IMR-90 (cell line): ENCODE results near the gene FAM133A. TPM values are rescaled to one million over a fixed set of nuclear protein-coding genes. Genes with fewer than 3 reads are reported as not detected.

Experiments
- ATAC-seq: fragments of 200-7000 bp; cut with Tn5 transposase; 2 replicates; pipeline ENCODE4 v1.9.1; 2020; ENCODE audit warnings: low read depth, mild to moderate bottlenecking, moderate library complexity
- BruUV-seq: library from RNA; stranded (reverse); fragments of 400-500 nt; replicated peaks from 2 replicates; lab custom pipeline; 2021; lab: Mats Ljungman, UMichigan
- CTCF ChIA-PET: fragments of 300-600 bp; formaldehyde crosslinking; extraction: SDS; loops from one replicate; lab custom pipeline; 2021; ENCODE audit warnings: antibody characterized with exemption; lab: Yijun Ruan, JAX
- POLR2A ChIA-PET: fragments of 300-600 bp; sonication (Branson Sonifier 250); formaldehyde crosslinking; loops from one replicate; lab custom pipeline; 2022; ENCODE audit warnings: antibody characterized with exemption; ENCODE audit not compliant: unreplicated experiment; lab: Charles Lee
- DNase-seq: peaks from one replicate; pipeline ENCODE4 v3.0.0; 2013
- H2AFZ ChIP-seq: replicated peaks from 2 replicates; pipeline ENCODE3; 2013; ENCODE audit warnings: low read length, mild to moderate bottlenecking; ENCODE audit not compliant: poor library complexity
- H2AK5ac ChIP-seq: 2 replicates; pipeline ENCODE4 v1.6.1; 2013; ENCODE audit warnings: low read depth, low read length, inconsistent platforms
- H2AK9ac ChIP-seq: replicated peaks from 2 replicates; pipeline ENCODE3; 2013; ENCODE audit warnings: mild to moderate bottlenecking, low read depth, low read length, moderate library complexity; ENCODE audit not compliant: poor library complexity
- H2BK120ac ChIP-seq: 2 replicates; pipeline ENCODE4 v1.6.1; 2013; ENCODE audit warnings: low read depth, low read length, inconsistent platforms
- H2BK15ac ChIP-seq: 3 replicates; pipeline ENCODE4 v1.6.1; 2013; ENCODE audit warnings: low read depth, low read length, inconsistent platforms
- H2BK20ac ChIP-seq: 2 replicates; pipeline ENCODE4 v1.6.1; 2013; ENCODE audit warnings: low read depth, mild to moderate bottlenecking, inconsistent platforms, low read length, moderate library complexity
- H2BK5ac ChIP-seq: 2 replicates; pipeline ENCODE4 v1.6.1; 2013; ENCODE audit warnings: mild to moderate bottlenecking, low read depth, low read length, inconsistent platforms; ENCODE audit not compliant: poor library complexity, severe bottlenecking
- H3K14ac ChIP-seq: replicated peaks from 2 replicates; pipeline ENCODE4 v1.6.1; 2013; ENCODE audit warnings: low read depth, low read length, inconsistent platforms
- H3K18ac ChIP-seq: 2 replicates; pipeline ENCODE4 v1.6.1; 2013; ENCODE audit warnings: low read depth, low read length, control low read depth
- H3K23ac ChIP-seq: 2 replicates; pipeline ENCODE4 v1.6.1; 2013; ENCODE audit warnings: low read depth, low read length, inconsistent platforms
- H3K27ac ChIP-seq: 2 replicates; pipeline ENCODE4 v1.5.1; 2013; ENCODE audit warnings: mild to moderate bottlenecking, control low read depth, low read length; ENCODE audit not compliant: insufficient read depth
- H3K27me3 ChIP-seq: 2 replicates; pipeline ENCODE4 v1.6.1; 2013; ENCODE audit warnings: low read length; ENCODE audit not compliant: control insufficient read depth, insufficient read depth
- H3K36me3 ChIP-seq: 2 replicates; pipeline ENCODE4 v1.6.1; 2013; ENCODE audit warnings: low read length, mixed read lengths; ENCODE audit not compliant: control insufficient read depth, insufficient read depth
- H3K4ac ChIP-seq: 2 replicates; pipeline ENCODE4 v1.6.1; 2013; ENCODE audit warnings: low read depth, low read length, inconsistent platforms
- H3K4me1 ChIP-seq: 2 replicates; pipeline ENCODE4 v1.6.1; 2013; ENCODE audit warnings: low read length, mixed read lengths; ENCODE audit not compliant: control insufficient read depth, insufficient read depth
- H3K4me2 ChIP-seq: 2 replicates; pipeline ENCODE4 v1.6.1; 2013; ENCODE audit warnings: low read depth, mild to moderate bottlenecking, control low read depth, low read length, moderate library complexity
- H3K4me3 ChIP-seq: 2 replicates; pipeline ENCODE4 v1.5.1; 2013; ENCODE audit warnings: low read depth, mild to moderate bottlenecking, control low read depth, low read length, moderate library complexity; ENCODE audit not compliant: insufficient read depth
- H3K56ac ChIP-seq: 2 replicates; pipeline ENCODE4 v1.6.1; 2013; ENCODE audit warnings: low read length, inconsistent platforms; ENCODE audit not compliant: insufficient read depth; ENCODE audit errors: extremely low read depth
- H3K79me1 ChIP-seq, 2 experiments: 2 replicates each; pipeline ENCODE4 v1.6.1; 2013; ENCODE audit warnings: low read length in 2 of 2, inconsistent platforms in 1 of 2, low read depth in 1 of 2
- H3K9ac ChIP-seq: 2 replicates; pipeline ENCODE4 v1.6.1; 2013; ENCODE audit warnings: low read depth, low read length, control low read depth
- H3K9me1 ChIP-seq: 2 replicates; pipeline ENCODE4 v1.6.1; 2013; ENCODE audit warnings: low read length, inconsistent platforms; ENCODE audit not compliant: insufficient read depth
- H3K9me3 ChIP-seq: 2 replicates; pipeline ENCODE4 v1.6.1; 2013; ENCODE audit warnings: low read length; ENCODE audit not compliant: control insufficient read depth, insufficient read depth
- H4K20me1 ChIP-seq: 2 replicates; pipeline ENCODE4 v1.6.1; 2013; ENCODE audit warnings: low read length, inconsistent platforms; ENCODE audit not compliant: insufficient read depth
- H4K5ac ChIP-seq: 2 replicates; pipeline ENCODE4 v1.6.1; 2013; ENCODE audit warnings: mild to moderate bottlenecking, low read depth, low read length, control low read depth
- H4K8ac ChIP-seq, 2 experiments: 2 replicates each; pipeline ENCODE4 v1.6.1; 2013; ENCODE audit warnings: low read depth in 2 of 2, low read length in 2 of 2, control low read depth in 1 of 2, inconsistent platforms in 1 of 2
- H4K91ac ChIP-seq: 2 replicates; pipeline ENCODE4 v1.6.1; 2013; ENCODE audit warnings: low read depth, low read length, inconsistent platforms; ENCODE audit not compliant: insufficient read depth
- BHLHE40 ChIP-seq: fragments of 150-350 bp; IDR thresholded peaks from 2 replicates; pipeline ENCODE4 v1.6.1; 2016; ENCODE audit warnings: mild to moderate bottlenecking, low read depth, low read length
- CEBPB ChIP-seq: IDR thresholded peaks from 2 replicates; pipeline ENCODE4 v1.6.1; 2012; ENCODE audit warnings: low read depth, low read length, improper control_type of control experiment
- CHD1 ChIP-seq: IDR thresholded peaks from 2 replicates; pipeline ENCODE4 v1.6.1; 2012; ENCODE audit warnings: low read depth, low read length, improper control_type of control experiment
- FOS ChIP-seq: fragments of 150-350 bp; IDR thresholded peaks from 2 replicates; pipeline ENCODE4 v1.6.1; 2016; ENCODE audit warnings: low read depth, low read length
- MAFK ChIP-seq: IDR thresholded peaks from 2 replicates; pipeline ENCODE4 v1.6.1; 2012; ENCODE audit warnings: low read depth, low read length, improper control_type of control experiment
- MAZ ChIP-seq: IDR thresholded peaks from 2 replicates; pipeline ENCODE4 v1.6.1; 2012; ENCODE audit warnings: low read depth, mild to moderate bottlenecking, low read length, improper control_type of control experiment, moderate library complexity, borderline replicate concordance
- MXI1 ChIP-seq: IDR thresholded peaks from 2 replicates; pipeline ENCODE4 v1.6.1; 2012; ENCODE audit warnings: low read depth, mild to moderate bottlenecking, low read length, moderate library complexity, borderline replicate concordance
- NFE2L2 ChIP-seq: fragments of 150-350 bp; IDR thresholded peaks from 2 replicates; pipeline ENCODE4 v1.6.1; 2016; ENCODE audit warnings: low read depth, mild to moderate bottlenecking, low read length
- POLR2A ChIP-seq: IDR thresholded peaks from 2 replicates; pipeline ENCODE4 v1.6.1; 2012; ENCODE audit warnings: mild to moderate bottlenecking, low read depth, low read length
- RAD21 ChIP-seq: IDR thresholded peaks from 2 replicates; pipeline ENCODE4 v1.6.1; 2012; ENCODE audit warnings: low read length, improper control_type of control experiment
- RCOR1 ChIP-seq: IDR thresholded peaks from 2 replicates; pipeline ENCODE4 v1.6.1; 2012; ENCODE audit warnings: mild to moderate bottlenecking, low read length, improper control_type of control experiment; ENCODE audit not compliant: insufficient replicate concordance
- RFX5 ChIP-seq: IDR thresholded peaks from 2 replicates; pipeline ENCODE4 v1.8.0; 2012; ENCODE audit warnings: low read depth, mild to moderate bottlenecking, low read length, moderate library complexity
- SMC3 ChIP-seq: fragments of 150-350 bp; IDR thresholded peaks from 2 replicates; pipeline ENCODE4 v1.6.1; 2016; ENCODE audit warnings: low read depth, mild to moderate bottlenecking, antibody characterized with exemption, low read length, moderate library complexity
- WGBS, 2 experiments: methylation state at CpG; one replicate each; pipeline versions ENCODE4 v1.1.5 to v1.1.7; 2013; ENCODE audit warnings: missing lambda C conversion rate in 2 of 2; ENCODE audit not compliant: insufficient read length in 1 of 2; ENCODE audit errors: extremely low coverage in 2 of 2; 5-methylcytosine and 5-hydroxymethylcytosine counted together
- dilution Hi-C: fragments of 300-500 bp; cut with HindIII; formaldehyde crosslinking; loops from one replicate; pipeline ENCODE4 v1.14.3; 2018; ENCODE audit warnings: low sequenced_read_pairs; ENCODE audit not compliant: unreplicated experiment
- in situ Hi-C: fragments of 300-500 bp; cut with MboI; formaldehyde crosslinking; loops from 3 replicates; pipeline ENCODE4 v1.14.3; 2019; ENCODE audit warnings: low sequenced_read_pairs, inconsistent platforms, mixed read lengths
- intact Hi-C: fragments of 100-400 bp; cut with micrococcal nuclease; formaldehyde crosslinking; loops from 2 replicates; pipeline ENCODE4 v1.10.0; 2022
- polyA plus RNA-seq, 3 experiments: library from polyadenylated mRNA; depleted of rRNA; stranded (reverse); fragments of >200 nt; gene quantifications; 2 replicates each; pipeline ENCODE4 v1.2.3, GENCODE V29; 2012; ENCODE audit warnings: low replicate concordance in 1 of 3
- total RNA-seq: library from RNA; depleted of rRNA; stranded (reverse); fragments of >200 nt; gene quantifications from 2 replicates; pipeline ENCODE4 v1.2.3, GENCODE V29; 2012
- TF ChIP-seq, protein P1 (sequence below): conservative IDR thresholded peaks from 2 replicates; pipeline ENCODE4 v1.5.1; 2012; ENCODE audit warnings: mild to moderate bottlenecking, low read depth, low read length, improper control_type of control experiment
- TF ChIP-seq, protein P2 (sequence below): fragments of 150-350 bp; IDR thresholded peaks from 2 replicates; pipeline ENCODE4 v1.6.1; 2016; ENCODE audit warnings: low read depth, mild to moderate bottlenecking, low read length, moderate library complexity, borderline replicate concordance
- TF ChIP-seq, protein P3 (sequence below): fragments of 150-350 bp; IDR thresholded peaks from 2 replicates; pipeline ENCODE4 v1.6.1; 2017; ENCODE audit warnings: mild to moderate bottlenecking, antibody characterized with exemption, low read length, low read depth

FAM133A gene
- total and polyA plus RNA-seq, 2 of the 4 experiments (the other 2 are of a cell fraction): under 0.01 TPM; not detected in 1

DNA sequence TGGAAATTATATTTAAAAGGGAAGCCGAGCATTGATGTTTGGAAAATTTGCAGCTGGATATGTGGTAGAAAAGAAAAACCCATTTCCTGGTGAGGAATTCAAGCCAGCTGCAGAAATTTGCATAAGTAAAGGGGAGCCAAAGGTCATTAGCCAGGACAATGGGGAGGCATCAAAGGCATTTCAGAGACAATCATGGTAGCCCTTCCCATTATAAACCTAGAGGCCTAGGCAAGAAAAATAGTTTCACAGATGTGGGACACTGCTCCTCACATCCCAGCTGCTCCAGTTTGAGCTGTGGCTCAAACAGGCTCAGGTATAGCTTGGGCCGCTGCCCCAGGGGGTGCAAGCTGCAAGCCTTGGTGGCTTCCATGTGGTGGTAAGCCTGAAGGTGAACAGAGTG is 36.4 kb upstream of the FAM133A start:
- Histone ChIP-seq H2AFZ (no peak overlapping the region), H2BK120ac (no peak overlapping the region), H3K14ac (no peak overlapping the region), H2BK15ac (no peak overlapping the region), H3K27ac (no peak overlapping the region), H3K4me2 (no peak overlapping the region), H3K56ac (no peak overlapping the region), H4K20me1 (no peaks in the 10 kb centered on the region), H3K9me3 (no peaks in the 10 kb centered on the region), H3K9me1 (no peaks in the 10 kb centered on the region), H2AK9ac (no peak overlapping the region), H3K23ac (no peak overlapping the region), H2AK5ac (no peak overlapping the region), H3K79me1 (no peaks in the 10 kb centered on the region), H3K4me1 (no peaks in the 10 kb centered on the region), H4K91ac (no peak overlapping the region), H2BK20ac (no peak overlapping the region), H3K36me3 (no peaks in the 10 kb centered on the region), H3K4me3 (no peak overlapping the region), H3K9ac (no peak overlapping the region), H3K27me3 (no peaks in the 10 kb centered on the region), H2BK5ac (no peak overlapping the region), H3K4ac (no peak overlapping the region), H4K5ac (no peak overlapping the region), H4K8ac (no peak overlapping the region), H3K18ac (no peak overlapping the region)
- ChIA-PET POLR2A (no interaction called here), CTCF (no interaction called here)
- TF ChIP-seq CHD1 (no peak), MAFK (no peak), MXI1 (no peak), FOS (no peak), CEBPB (no peak), RAD21 (no peak), NFE2L2 (no peak), BHLHE40 (no peak), SMC3 (no peak), RCOR1 (no peak), RFX5 (no peak), MAZ (no peak), POLR2A (no peak)
- TF ChIP-seq, protein P1, sequence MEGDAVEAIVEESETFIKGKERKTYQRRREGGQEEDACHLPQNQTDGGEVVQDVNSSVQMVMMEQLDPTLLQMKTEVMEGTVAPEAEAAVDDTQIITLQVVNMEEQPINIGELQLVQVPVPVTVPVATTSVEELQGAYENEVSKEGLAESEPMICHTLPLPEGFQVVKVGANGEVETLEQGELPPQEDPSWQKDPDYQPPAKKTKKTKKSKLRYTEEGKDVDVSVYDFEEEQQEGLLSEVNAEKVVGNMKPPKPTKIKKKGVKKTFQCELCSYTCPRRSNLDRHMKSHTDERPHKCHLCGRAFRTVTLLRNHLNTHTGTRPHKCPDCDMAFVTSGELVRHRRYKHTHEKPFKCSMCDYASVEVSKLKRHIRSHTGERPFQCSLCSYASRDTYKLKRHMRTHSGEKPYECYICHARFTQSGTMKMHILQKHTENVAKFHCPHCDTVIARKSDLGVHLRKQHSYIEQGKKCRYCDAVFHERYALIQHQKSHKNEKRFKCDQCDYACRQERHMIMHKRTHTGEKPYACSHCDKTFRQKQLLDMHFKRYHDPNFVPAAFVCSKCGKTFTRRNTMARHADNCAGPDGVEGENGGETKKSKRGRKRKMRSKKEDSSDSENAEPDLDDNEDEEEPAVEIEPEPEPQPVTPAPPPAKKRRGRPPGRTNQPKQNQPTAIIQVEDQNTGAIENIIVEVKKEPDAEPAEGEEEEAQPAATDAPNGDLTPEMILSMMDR: no peak
- TF ChIP-seq, protein P2, sequence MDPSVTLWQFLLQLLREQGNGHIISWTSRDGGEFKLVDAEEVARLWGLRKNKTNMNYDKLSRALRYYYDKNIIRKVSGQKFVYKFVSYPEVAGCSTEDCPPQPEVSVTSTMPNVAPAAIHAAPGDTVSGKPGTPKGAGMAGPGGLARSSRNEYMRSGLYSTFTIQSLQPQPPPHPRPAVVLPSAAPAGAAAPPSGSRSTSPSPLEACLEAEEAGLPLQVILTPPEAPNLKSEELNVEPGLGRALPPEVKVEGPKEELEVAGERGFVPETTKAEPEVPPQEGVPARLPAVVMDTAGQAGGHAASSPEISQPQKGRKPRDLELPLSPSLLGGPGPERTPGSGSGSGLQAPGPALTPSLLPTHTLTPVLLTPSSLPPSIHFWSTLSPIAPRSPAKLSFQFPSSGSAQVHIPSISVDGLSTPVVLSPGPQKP: no peak
- TF ChIP-seq, protein P3, sequence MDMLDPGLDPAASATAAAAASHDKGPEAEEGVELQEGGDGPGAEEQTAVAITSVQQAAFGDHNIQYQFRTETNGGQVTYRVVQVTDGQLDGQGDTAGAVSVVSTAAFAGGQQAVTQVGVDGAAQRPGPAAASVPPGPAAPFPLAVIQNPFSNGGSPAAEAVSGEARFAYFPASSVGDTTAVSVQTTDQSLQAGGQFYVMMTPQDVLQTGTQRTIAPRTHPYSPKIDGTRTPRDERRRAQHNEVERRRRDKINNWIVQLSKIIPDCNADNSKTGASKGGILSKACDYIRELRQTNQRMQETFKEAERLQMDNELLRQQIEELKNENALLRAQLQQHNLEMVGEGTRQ: no peak
- BruUV-seq: no TSS peak
- dilution Hi-C loops: no loop called here
- WGBS, 2 experiments: no CpG with 5 or more reads among the region's 2 CpGs
- intact Hi-C loops: no loop called here
- in situ Hi-C loops: no loop called here
- no peak for DNase-seq
- ATAC-seq: no peak
